NCI-H1105 (cell line): ENCODE measurements around the gene MGST2.

ENCODE experiments used
- DNase-seq: peaks from one replicate; lab custom pipeline; 2025; lab: John Stamatoyannopoulos, UW

The MGST2 gene

DNA sequence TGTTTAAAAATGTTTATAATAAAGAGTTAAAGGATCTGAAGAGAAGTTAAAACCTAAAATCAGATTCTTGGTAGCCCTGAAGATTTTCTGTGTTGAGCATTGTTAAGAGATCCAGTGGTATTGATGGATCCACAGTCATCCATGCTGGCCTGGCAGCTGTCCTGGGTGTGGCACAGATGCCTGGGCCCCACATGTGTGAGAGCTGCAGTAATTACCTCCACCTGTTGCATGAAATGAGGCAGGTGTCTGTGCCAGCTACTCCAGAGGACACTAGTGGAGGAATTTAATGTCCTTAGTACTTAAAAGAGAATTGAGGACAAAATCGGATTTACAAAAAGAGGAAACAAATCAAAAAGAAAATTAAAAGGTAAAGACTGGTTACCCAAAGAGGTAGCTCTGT lies 44.0 kb downstream of the MGST2 start:
- no peak for DNase-seq

DNA sequence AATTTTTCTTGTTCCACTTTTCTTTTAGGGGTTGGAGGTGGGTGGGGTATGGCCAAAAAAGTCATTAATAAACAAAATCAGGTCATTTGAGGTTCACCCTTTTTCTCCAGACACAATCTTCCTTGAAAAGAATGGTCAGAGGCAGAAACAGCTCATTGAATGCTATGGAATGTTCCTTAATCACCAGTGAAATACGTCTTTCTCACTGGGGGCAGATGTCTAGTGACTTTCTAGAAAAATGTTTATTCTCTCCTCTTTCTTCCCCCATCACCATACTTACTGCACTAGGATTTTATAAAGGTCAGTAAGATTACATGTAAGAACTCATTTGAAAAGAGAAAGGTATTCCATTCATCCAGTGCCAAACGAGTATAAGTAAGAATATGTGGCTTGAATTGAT lies 44.5 kb downstream of the MGST2 start:
- no peak for DNase-seq

DNA sequence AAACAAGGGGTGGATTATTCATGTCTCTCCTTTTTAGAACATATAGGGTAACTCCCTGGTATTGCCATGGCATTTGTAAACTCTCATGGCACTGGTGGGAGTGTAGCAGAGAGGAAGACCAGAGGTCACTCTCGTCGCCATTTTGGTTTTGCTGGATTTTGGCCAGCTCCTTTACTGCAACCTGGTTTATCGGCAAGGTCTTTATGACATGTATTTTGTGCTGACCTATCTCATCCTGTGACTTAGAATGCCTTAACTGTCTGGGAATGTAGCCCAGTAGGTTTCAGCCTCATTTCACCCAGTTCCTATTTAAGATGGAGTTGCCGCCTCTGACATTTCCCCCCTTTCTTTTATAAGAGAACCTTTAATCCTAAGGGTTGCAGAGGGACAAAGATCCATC lies 45.8 kb downstream of the MGST2 start:
- no peak for DNase-seq

DNA sequence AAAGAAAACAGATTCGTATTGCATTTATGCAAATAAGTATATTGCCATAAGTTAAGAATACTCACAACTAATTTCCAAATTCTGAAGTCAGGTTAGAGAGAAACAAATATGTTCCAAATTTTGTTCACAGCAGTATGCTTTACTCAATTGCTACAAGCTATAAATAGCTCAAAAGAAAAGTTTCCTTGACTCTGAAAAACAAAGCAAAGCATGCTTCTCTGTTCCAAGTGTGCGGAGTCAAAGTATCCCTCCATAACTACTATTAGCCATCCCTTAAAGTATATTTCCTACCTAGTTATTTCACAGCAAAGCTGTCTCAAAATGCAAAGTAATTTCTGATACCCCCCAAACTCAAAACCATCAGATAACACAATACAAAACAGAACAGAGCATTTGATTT lies 47.3 kb downstream of the MGST2 start:
- no peak for DNase-seq

DNA sequence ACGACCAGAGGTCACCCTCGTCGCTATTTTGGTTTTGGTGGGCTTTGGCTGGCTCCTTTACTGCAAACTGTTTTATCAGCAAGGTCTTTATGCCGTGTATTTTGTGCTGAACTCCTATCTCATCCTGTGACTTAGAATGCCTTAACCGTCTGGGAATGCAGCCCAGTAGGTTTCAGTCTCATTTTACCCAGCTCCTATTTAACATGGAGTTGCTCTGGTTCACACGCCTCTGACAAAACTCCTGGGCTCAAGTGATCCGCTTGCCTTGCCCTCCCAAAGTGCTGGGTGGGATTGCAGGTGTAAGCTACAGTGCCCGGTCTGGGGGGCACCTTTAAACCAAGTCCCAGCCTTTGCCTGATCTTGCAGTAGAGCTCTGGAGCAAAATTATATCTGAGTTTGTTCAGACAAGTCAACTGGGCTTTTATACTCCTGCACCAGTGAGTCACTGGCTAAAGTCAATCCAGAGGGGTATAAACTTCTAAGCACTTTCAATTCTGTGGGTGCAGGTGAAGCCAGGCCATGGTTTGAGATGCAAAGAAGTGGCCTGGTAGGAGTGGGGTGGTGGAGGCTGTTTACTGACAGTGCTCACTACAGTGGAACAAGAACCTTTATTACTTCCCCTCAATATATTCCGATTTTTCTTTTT lies 50.2 kb downstream of the MGST2 start:
- DNase-seq: no peak

DNA sequence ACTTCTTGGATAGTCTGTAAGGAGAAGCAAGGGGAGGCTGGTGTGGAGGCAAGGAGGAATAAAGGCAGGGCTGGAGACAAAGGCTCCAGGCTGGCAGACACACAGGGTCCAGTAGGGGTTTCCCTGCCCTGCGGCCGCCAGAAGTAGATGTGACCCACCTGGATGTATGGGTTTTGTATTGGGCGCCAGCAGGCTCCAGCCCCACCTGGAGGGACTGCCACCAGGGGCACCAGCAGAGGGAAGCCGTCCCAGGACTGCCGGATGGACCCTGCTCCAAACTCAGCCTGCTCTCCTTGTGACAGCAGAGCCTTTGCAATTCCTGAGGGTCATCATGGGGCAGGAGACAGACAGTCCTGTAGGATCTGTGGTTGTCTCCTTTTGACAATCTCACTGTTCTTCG lies 52.7 kb downstream of the MGST2 start:
- no peak for DNase-seq

DNA sequence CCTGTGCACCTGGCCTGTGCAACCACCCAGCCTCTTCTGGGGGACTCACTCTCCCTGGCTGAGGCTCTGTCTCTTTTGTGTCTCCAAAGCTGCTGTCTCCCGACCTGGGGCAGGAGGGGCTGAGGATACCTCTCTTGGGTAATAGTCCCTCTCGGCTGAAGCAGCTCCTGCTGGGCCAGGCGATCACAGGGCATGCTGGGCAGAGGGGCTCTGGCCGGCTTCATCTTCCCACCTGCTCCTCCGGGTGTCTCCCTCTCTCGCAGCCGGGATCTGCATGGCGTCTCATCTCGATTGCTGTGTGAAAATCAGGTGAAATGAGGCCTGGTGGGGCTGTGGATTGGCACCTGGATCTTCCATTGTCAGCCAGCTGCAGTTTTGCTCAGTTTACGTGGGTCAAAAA lies 53.2 kb downstream of the MGST2 start:
- DNase-seq: no peak

DNA sequence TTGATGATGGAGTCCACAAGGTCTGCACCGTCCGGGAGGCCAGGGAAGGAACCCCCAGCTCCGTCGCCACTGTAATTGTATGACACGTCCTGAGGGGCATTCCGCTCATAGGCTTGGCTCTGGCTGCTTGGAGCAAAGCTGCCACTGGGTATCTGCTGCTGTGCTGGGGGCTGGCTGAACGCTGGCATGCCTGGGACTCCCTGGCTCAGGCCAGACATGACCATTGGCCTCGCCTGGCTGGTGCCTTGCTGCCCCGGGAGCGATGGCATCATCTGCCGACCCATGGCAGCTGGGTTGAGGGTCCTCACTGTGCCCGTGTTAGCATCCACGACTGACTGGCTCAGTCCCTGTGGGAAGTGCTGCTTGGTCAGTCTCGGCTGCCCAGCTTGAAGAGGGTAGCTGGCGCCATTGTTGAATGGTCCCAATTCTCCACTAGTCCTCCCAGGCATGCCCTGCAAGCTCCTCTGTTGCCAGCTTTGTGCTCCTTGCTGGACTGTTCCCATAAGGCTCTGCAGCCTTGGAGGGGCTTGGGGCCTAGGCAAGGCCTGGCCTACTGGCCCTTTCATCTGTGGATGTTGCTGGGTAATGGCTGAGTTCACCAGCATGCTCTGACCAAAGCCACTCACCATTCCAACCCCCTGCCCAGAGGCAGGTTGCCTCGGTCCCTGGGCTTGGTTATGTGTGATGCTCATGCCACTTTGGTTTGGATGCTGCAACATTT lies 53.9 kb downstream of the MGST2 start:
- DNase-seq: no peak

DNA sequence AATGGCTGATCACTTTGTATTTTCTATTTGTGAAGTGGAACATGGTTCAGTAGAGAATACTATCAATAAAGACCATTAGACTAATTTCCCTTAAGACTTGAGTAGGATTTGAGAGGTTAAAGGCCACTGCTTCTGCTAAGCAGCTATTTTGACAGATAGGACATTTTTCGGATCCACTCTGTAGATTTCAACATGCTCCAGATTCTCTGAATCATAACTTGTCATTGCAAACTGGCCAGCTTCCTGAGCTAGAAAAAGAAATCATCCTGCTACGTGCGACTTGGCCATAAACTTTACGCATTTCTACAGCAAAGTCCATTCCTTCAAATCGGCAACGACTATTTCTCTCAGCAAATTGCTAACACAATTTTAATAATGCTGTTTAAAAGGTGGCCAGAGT lies 55.2 kb downstream of the MGST2 start:
- DNase-seq: no peak

DNA sequence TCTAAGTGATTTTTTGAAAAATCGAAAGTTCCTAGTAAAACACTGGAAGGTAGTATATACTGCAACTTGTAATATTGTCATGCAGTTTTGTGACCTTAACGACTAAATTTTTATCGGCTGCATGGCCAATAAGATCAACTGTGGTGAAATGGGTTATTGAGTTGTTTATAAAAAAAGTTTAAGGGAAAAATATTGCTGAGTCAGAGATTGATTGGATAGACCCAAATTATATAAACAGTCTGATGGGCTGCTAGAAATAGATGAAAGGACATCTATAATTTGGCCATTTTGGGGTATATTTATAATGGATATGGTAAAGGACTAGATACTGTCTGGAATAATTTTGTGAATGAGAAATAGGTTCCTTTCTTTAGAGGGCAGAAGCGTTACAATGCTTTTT lies 56.2 kb downstream of the MGST2 start:
- no peak for DNase-seq

DNA sequence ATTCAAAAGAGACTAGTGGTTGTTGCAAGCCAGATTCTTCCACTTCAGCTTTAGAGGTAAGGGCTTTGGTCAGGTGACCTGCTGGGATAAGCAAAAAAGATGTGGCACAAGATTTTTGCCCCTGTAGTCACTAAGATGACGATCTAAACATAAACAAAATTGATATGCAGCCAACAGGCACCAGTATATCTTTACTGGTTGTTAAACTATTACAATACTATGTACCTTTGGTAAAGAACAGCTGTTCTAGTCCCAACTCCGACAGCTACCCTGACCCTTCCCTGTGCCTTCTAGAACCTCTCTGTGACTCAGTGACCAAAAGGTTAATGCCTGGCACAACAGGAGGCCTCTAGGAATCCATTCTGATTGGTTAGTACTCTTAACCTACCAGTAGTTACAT lies 59.6 kb downstream of the MGST2 start:
- DNase-seq: no peak

DNA sequence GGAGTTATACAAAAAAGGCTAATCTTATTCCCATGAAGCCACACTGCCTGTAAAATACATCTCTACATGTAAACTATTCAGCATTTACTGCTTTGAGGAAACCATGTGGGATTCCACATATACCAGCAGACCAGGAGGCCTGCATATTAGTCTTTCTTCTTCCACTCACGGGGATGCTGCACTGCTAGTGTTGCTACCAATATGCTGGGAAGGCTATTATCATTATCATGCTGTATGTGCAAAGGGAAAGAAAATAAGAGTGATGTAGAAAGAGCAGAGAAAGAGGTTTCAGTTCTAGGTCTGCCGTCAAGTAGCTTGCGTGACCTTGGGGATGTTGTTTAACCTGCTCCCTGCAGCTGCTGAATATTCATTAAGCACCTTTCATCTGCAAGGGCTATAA lies 61.0 kb downstream of the MGST2 start:
- DNase-seq: no peak

DNA sequence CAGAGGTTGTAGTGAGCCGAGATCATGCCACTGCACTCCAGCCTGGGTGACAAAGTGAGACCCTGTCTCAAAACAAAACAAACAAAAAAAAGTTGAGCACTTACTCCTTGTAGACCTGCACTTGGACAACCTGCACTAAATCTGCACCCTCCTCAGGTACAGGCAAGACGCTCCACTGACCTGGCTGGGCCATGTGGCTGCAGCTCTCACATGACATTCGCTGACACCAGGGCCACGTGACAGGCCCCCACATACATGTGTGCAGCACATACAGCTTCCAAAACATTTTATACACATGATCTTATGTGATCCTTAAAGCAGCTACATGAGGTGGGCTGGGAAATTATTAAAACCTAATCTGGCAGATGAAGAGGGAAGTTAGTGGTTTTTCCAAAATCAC lies 62.5 kb downstream of the MGST2 start:
- no peak for DNase-seq

DNA sequence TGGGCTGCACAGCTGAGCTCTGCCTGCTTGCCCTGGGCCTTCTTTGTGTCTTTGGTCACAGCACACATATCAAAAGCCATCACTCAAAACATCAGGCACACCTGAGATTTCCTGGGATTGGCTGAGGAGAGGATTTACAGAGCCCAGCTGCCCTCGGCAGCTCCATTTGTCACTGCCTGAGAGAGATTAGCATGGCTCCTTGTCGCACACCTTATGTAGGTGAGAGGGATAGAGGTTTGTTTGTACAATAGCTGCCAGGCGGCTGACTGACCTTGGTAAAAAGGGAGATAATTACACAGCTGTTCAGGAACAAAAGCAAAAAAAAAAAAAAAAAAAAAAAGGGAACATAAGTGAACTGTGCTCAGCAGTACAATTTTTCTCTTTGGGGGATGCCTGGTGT lies 63.2 kb downstream of the MGST2 start:
- DNase-seq: peak; percentile 84

DNA sequence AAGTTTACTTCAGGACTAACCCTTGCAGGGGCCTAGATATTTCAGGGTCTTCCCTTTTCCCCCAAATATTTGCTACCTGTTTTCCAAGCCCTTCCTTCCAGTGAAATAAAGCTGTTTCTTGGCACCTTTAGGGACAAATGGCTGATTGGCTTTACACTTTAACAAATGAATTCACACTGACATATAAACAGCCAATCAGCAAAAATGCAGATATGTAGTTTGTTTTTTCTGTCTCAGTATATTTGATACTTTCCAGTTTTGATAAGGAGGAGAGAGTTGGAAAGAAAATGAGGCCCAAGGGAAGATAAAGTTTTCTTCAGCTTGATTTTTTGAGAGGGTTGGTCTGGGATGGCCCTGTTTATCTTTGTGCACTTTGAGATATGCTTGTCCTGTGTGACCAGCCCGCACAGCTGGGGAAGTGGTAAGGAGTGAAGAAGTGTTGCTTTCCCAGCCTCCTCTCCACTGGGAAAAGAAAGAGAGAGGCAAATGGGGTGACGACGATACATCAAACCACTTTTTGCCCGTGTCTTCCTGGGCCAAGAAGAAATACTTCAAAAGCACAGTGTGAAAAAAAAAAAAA lies 67.5 kb downstream of the MGST2 start:
- no peak for DNase-seq

DNA sequence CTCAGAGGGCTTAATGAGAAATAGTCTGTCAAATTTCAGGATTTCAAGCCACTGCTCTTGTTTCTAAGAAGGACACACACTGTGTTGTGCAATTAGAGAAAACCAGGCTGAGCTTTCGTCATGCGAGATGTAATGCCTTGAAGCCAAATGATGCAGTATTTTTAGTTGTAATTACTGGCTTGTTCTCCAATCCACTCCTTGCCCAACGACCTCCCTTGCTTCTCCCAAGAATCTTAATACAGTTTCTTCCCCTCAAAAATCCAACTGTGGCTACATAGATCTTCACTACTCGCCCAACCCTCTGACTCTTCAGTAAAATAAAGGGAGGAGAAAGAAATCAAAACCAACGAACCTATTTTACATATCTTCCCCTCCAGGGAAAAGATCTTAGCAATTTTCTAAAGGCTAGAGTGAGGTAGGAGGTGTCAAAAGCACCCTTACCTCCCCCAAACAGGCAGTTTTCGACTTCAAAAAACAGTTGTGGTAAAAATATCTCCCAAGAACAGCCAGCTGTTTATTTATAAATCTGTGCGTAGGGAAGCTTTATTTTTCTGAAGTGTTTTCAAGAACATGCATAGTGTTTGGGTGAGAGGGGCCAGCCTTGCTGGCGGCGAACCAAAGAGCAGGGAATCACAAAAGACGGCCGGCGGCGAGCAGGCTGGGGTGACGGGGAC lies 68.7 kb downstream of the MGST2 start:
- no peak for DNase-seq

DNA sequence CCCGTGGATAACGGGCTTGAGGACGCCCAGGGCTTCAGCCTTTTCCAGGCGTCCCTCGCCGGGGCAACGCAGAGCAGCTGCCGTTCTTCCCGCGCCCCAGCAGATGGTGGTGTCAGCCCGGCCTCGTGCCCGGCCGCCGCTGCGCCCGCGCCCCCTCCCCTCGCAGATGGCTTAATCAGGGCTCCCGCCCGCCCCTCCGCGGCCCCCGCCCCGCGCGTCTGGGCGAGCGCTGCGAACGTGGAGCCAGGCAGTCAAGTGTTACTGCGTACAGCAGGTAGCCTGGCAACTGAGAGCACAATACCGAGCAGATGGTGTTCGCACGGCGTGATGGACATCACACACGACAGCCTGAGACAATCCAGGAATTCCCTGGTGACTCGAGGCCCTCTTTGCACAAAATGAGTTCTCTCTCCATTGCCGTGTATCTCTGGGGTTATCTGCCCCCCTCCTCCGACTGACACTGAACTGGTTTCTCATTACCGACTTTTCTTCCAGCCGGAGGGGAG lies 69.3 kb downstream of the MGST2 start:
- peak; percentile 87 for DNase-seq

DNA sequence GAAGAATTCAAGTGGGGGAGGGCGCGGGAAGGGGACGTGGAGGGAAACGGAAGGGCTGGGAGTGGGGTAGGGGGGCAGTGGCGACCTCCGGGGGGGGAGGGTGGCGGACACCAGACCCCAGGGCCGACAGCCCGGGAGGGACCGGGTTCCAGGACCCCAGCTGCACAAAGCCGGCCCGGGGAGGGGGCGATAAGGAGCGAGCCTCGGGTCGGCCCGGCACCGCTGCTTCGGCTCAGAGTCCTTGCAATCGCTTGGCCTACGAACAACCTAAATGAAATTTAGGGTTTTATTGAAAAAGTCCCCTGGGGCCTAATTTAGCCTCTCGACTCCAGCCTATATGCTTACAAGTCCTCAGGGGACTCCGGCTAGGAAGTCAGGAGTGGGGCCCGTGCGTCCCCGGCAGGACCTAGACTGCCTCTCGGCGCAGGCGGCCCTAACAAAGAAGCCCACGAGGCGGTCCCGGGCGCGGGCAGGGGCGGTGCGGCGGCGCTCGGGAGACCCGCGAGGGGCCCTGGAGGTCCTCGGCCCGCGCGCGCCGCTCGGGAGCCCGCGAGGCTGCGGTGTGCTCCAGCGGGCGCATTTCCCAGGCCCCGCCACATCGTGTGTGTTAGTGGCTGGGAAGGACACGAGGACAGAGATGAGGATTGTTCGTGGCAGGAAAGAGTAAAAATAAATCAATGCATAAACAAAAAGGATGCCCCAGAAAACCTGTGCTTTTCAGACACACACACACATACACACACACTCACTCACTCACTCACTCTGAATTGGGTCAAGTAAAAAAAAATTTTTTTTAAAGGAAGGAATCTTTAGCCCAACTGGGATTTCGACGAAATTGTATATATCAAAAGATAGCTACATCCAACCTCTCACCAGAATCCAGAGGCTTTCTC lies 70.0 kb downstream of the MGST2 start:
- DNase-seq: no peak

DNA sequence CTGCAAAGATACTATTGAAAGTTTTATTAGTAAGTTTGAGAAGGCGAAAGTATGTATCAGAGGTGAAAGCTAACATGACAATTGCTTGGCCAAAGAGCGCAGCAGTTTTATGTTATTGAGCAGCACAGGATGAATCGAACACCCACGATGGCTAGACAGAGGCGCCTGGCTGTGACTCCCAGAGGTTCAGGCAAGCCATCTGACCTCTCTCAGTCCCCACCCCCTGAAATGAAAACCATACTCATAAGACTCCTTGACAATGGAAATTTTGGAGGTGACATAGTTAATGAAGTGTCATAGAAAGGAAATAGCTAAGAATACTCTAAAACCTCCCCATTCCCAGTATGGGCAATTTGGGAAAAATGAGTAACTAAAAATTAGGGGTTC lies 70.6 kb downstream of the MGST2 start:
- DNase-seq: no peak

DNA sequence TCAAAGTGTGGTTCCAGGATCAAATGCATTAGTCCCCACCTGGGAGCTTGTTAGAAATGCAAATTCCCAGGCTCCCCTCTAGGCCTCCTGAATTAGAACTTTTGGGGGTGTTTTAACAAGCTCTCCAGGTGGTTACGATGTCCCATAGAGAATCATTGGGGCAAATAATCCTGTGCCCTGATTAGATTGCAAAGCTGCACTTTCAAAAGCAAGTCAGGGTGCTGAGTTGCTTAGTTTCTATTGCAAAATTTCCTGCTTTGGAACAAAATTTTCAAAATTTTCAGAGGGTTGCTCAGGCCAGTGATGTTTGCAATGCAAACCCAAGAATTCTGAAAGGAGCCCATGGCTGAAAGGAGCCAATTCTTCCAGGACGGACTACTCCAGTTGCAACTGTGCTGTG lies 71.0 kb downstream of the MGST2 start:
- no peak for DNase-seq

DNA sequence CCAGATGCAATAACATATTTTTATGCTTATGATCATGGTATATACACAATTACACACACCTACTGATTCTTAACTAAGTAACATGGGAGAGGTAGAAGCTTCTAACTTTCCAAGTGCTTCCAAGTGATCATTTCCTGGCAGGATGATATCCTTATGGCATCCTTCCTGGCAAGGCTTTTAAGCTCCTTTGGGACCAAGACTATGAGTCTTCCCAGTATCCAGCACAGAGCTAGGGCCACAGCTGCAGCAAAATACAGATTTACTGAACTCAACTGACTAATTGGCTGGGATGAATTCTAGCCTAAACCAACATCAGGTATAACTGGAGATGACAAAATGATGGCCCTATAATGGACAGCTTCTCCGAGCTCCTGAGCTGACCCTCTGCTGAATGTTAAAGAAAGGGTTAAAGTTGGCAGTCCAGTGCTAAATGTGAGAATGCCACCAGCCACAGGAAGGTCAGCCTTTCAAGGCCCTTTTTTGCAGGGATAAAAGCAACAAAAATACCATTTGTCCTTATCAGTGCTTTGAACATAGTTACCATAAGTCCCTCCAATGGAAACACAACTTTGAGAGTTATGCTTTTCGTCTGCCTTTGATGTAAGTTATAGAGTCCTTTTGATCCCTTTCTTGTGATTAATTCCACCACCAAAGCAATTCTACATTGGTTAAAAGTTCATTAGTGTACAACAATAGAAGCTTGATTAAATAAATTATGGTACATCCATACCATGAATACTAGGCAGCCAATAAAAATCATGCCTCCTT lies 73.4 kb downstream of the MGST2 start:
- no peak for DNase-seq
